ENCODE results near the gene SUCLG2.

SUCLG2 gene

DNA sequence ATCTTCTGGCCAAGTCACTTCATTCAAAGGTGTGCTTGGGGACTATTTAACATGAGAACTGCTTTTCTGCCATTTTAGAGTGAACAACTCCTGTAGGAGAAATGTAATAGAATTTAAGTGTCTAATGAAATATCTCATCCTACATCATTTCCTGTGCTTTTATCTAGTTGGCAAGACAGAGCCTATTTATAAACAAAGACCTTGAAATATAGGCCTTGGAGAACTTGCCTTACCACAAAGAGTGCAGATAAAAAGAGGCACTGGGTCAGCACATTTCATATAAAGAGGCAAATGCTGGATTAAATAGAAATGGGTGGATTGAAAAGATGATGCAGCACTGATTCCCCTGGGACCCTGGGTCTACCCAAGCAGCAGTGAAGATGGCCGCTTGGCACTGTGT, 278.0 kb downstream of the SUCLG2 start:
- Mint-ChIP-seq H3K36me3 (ENCODE audit: insufficient read depth) (peaks cover 22% of the 10 kb centered on the region), H3K27ac (ENCODE audit: low read depth) (no peak overlapping the region), H3K27me3 (no peaks in the 10 kb centered on the region), H3K9me3 (no peaks in the 10 kb centered on the region), H3K4me3 (no peak overlapping the region), H3K4me1 (peaks cover 10% of the 10 kb centered on the region)
- no peak for DNase-seq (ENCODE audit: low spot score in 2 of 2)
- no peak for ATAC-seq (replicated peaks; ENCODE audit: extremely low read depth, poor library complexity, severe bottlenecking)

- Mint-ChIP-seq H3K9me3 (no peaks in the 10 kb centered on the region), H3K36me3 (ENCODE audit: insufficient read depth) (peaks cover 22% of the 10 kb centered on the region), H3K4me3 (no peak overlapping the region), H3K4me1 (peaks cover 10% of the 10 kb centered on the region), H3K27me3 (no peaks in the 10 kb centered on the region), H3K27ac (ENCODE audit: low read depth) (no peak overlapping the region)
- no peak for ATAC-seq (replicated peaks; ENCODE audit: extremely low read depth, poor library complexity, severe bottlenecking)
- DNase-seq (ENCODE audit: low spot score in 2 of 2), result no peak
Observed at GRCh38 chr3:67375976-67376375, 278.4 kb downstream of the SUCLG2 start.

DNA sequence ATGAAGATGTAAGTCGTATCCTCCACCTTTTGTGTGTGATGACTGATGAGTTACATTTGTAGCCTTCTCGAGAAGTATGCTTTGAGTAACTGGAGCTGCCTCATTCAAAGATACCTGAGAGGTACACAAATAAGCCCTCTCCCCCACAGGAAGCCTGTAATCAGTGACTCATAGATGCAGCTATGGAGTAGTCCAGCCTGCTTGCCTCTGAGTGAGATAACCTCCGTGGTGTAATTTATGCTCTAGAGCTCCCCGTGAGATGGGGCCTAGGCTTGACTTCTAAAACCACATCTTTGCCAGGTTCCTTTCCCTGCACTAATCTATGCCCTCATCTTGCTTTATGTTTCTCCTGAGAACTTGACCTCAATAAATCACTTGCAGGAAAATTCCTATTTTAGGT, 291.7 kb downstream of the SUCLG2 start:
- ATAC-seq (replicated peaks; ENCODE audit: extremely low read depth, poor library complexity, severe bottlenecking), result no peak
- no peak for DNase-seq (ENCODE audit: low spot score in 2 of 2)
- no peaks in the 10 kb centered on the region for H3K27me3 Mint-ChIP-seq

GRCh38 chr3:67361770-67362169, 292.6 kb downstream of the SUCLG2 start:
- H3K36me3 Mint-ChIP-seq (ENCODE audit: insufficient read depth), result no peaks in the 10 kb centered on the region
- no peak for ATAC-seq (replicated peaks; ENCODE audit: extremely low read depth, poor library complexity, severe bottlenecking)
- H3K27ac Mint-ChIP-seq (ENCODE audit: low read depth), result no peak overlapping the region
- no peaks in the 10 kb centered on the region for H3K27me3 Mint-ChIP-seq
- peaks cover 12% of the 10 kb centered on the region for H3K4me1 Mint-ChIP-seq
- H3K9me3 Mint-ChIP-seq, result no peaks in the 10 kb centered on the region
- no peak overlapping the region for H3K4me3 Mint-ChIP-seq
- DNase-seq (ENCODE audit: low spot score in 2 of 2), result no peak

More for the DNA sequence above, 291.7 kb downstream of the SUCLG2 start:
- H3K4me3 Mint-ChIP-seq, result no peak overlapping the region
- no peak overlapping the region for H3K27ac Mint-ChIP-seq (ENCODE audit: low read depth)
- no peaks in the 10 kb centered on the region for H3K36me3 Mint-ChIP-seq (ENCODE audit: insufficient read depth)
- H3K9me3 Mint-ChIP-seq, result no peaks in the 10 kb centered on the region
- peaks cover 12% of the 10 kb centered on the region for H3K4me1 Mint-ChIP-seq

DNA sequence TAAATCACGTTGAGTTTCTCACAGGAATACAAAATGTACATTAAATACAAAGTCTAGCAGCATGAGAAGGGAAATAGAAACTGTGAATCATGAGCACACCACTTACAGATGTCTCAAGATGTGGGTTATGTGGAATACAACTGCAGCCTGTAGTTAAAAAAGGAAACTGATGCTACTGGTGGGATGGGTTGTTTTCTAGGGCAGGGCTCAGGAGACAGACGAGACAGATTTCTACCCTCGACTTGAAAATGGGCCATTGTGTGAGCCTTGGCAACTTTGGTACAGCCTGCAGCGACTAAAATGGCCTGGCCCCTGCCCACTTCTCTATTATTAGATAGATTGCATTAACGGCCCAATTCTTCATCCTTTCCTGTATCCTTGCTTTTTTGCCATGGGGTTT, 293.1 kb downstream of the SUCLG2 start:
- Mint-ChIP-seq H3K36me3 (ENCODE audit: insufficient read depth) (no peaks in the 10 kb centered on the region), H3K9me3 (no peaks in the 10 kb centered on the region), H3K4me1 (peaks cover 12% of the 10 kb centered on the region), H3K27ac (ENCODE audit: low read depth) (no peak overlapping the region), H3K4me3 (no peak overlapping the region), H3K27me3 (no peaks in the 10 kb centered on the region)
- DNase-seq (ENCODE audit: low spot score in 2 of 2) (no peak), ATAC-seq (replicated peaks; ENCODE audit: extremely low read depth, poor library complexity, severe bottlenecking) (no peak)

DNA sequence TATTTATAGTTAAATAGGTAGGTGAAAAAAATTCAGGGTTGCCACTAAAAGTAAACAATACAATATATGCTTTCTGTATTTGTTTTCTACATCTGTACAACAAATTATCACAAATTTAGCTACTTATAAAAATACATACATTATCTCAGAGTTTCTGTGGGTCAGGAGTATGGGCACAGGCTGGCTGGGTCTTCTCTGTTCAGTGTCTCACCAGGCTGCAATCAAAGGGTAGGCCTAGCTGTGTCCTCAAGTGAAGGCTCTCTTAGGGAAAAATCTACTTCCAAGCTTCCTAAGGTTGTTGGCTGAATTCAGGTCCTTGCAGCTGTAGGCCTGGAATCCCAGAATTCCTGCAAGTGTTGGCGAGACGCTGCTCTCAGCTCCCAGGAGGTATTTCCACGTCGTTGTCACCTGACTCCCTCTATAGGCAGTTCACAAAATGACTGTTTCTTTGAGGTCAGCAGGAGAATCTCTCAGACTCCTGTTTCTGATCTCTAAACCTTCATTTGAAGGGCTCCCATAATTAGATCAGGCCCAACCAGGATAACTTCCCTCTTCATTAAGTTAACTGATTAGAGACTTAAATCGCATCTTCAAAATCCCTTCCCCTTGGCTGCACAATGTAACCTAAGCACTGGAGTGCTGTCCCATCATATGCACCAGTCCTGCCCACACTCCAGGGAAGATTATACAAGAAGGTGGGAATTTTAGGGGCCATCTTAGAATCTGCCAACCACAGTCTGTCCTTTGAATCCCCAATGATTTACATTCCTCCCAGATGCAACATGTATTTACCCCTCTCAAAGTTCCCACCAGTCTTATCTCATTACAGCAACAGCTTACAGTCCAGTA, 296.6 kb downstream of the SUCLG2 start:
- no peaks in the 10 kb centered on the region for H3K4me1 Mint-ChIP-seq
- DNase-seq (ENCODE audit: low spot score in 2 of 2), result no peak
- no peak for ATAC-seq (replicated peaks; ENCODE audit: extremely low read depth, poor library complexity, severe bottlenecking)
- no peaks in the 10 kb centered on the region for H3K27me3 Mint-ChIP-seq
- no peaks in the 10 kb centered on the region for H3K9me3 Mint-ChIP-seq
- H3K4me3 Mint-ChIP-seq, result no peak overlapping the region
- H3K36me3 Mint-ChIP-seq (ENCODE audit: insufficient read depth), result peaks cover 1% of the 10 kb centered on the region
- H3K27ac Mint-ChIP-seq (ENCODE audit: low read depth), result no peak overlapping the region

GRCh38 chr3:67349551-67350174, 304.7 kb downstream of the SUCLG2 start:
- Mint-ChIP-seq H3K27ac (ENCODE audit: low read depth) (no peak overlapping the region), H3K9me3 (peaks cover 5% of the 10 kb centered on the region), H3K36me3 (ENCODE audit: insufficient read depth) (no peaks in the 10 kb centered on the region), H3K4me1 (no peaks in the 10 kb centered on the region), H3K4me3 (no peak overlapping the region), H3K27me3 (no peaks in the 10 kb centered on the region)
- no peak for DNase-seq (ENCODE audit: low spot score in 2 of 2)
- no peak for ATAC-seq (replicated peaks; ENCODE audit: extremely low read depth, poor library complexity, severe bottlenecking)

DNA sequence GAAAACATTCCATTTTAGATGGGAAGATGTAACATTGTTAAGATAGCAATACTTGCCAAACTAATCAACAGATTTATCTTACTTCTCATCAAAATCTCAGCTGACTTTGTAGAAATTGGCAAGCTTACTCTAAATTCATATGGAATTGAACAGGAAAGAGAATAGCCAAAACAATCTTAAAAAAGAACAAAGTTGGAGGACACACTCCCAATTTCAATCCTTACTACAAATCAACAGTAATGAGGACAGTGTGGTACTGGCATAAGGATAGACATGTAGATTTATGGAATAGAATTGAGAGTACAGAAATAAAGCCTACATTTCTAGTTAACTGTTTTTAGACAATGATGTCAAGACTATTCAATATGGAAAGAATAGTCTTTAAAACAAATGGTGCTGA, 308.3 kb downstream of the SUCLG2 start:
- Mint-ChIP-seq H3K36me3 (ENCODE audit: insufficient read depth) (no peaks in the 10 kb centered on the region), H3K27me3 (no peaks in the 10 kb centered on the region), H3K4me1 (no peaks in the 10 kb centered on the region), H3K9me3 (peaks cover 13% of the 10 kb centered on the region), H3K27ac (ENCODE audit: low read depth) (no peak overlapping the region), H3K4me3 (no peak overlapping the region)
- DNase-seq (ENCODE audit: low spot score in 2 of 2) (no peak), ATAC-seq (replicated peaks; ENCODE audit: extremely low read depth, poor library complexity, severe bottlenecking) (no peak)

GRCh38 chr3:67335813-67336212, 318.6 kb downstream of the SUCLG2 start:
- H3K27ac Mint-ChIP-seq (ENCODE audit: low read depth), result no peak overlapping the region
- H3K9me3 Mint-ChIP-seq, result peaks cover 19% of the 10 kb centered on the region
- peaks cover 2% of the 10 kb centered on the region for H3K36me3 Mint-ChIP-seq (ENCODE audit: insufficient read depth)
- DNase-seq (ENCODE audit: low spot score in 2 of 2) (no peak), ATAC-seq (replicated peaks; ENCODE audit: extremely low read depth, poor library complexity, severe bottlenecking) (no peak)
- H3K4me3 Mint-ChIP-seq, result no peak overlapping the region
- peaks cover 8% of the 10 kb centered on the region for H3K27me3 Mint-ChIP-seq
- H3K4me1 Mint-ChIP-seq, result no peaks in the 10 kb centered on the region

DNA sequence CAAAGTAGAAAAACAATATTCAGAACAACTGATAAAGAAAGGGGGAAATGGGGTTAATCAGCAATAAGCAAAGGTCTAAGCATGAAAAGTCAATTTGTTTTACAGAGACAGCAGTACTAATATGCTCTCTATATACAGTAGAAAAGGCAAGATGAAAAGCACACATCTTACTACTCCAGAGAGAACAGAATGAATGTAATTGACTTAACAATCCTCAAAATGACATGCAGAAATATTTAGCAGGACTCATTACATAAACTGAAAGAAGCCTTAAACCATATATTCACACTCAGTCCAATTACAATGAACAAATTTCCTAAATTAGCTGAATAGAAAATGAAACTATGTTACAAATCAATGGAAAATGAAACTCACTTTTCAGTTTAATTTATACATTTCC, 319.8 kb downstream of the SUCLG2 start:
- H3K27me3 Mint-ChIP-seq, result peaks cover 10% of the 10 kb centered on the region
- no peaks in the 10 kb centered on the region for H3K4me1 Mint-ChIP-seq
- H3K27ac Mint-ChIP-seq (ENCODE audit: low read depth), result no peak overlapping the region
- no peak for ATAC-seq (replicated peaks; ENCODE audit: extremely low read depth, poor library complexity, severe bottlenecking)
- peaks cover 10% of the 10 kb centered on the region for H3K9me3 Mint-ChIP-seq
- peaks cover 2% of the 10 kb centered on the region for H3K36me3 Mint-ChIP-seq (ENCODE audit: insufficient read depth)
- no peak overlapping the region for H3K4me3 Mint-ChIP-seq
- no peak for DNase-seq (ENCODE audit: low spot score in 2 of 2)

- Mint-ChIP-seq H3K27me3 (peaks cover 22% of the 10 kb centered on the region), H3K27ac (ENCODE audit: low read depth) (no peak overlapping the region), H3K36me3 (ENCODE audit: insufficient read depth) (peaks cover 2% of the 10 kb centered on the region), H3K4me3 (no peak overlapping the region), H3K4me1 (no peaks in the 10 kb centered on the region), H3K9me3 (no peaks in the 10 kb centered on the region)
- ATAC-seq (replicated peaks; ENCODE audit: extremely low read depth, poor library complexity, severe bottlenecking) (no peak), DNase-seq (ENCODE audit: low spot score in 2 of 2) (no peak)
Observed at GRCh38 chr3:67329358-67329757, 325.1 kb downstream of the SUCLG2 start.

GRCh38 chr3:67327582-67327981, 326.8 kb downstream of the SUCLG2 start:
- H3K27ac Mint-ChIP-seq (ENCODE audit: low read depth), result no peak overlapping the region
- no peak overlapping the region for H3K4me3 Mint-ChIP-seq
- H3K4me1 Mint-ChIP-seq, result no peaks in the 10 kb centered on the region
- peaks cover 3% of the 10 kb centered on the region for H3K36me3 Mint-ChIP-seq (ENCODE audit: insufficient read depth)
- no peaks in the 10 kb centered on the region for H3K9me3 Mint-ChIP-seq
- DNase-seq (ENCODE audit: low spot score in 2 of 2) (no peak), ATAC-seq (replicated peaks; ENCODE audit: extremely low read depth, poor library complexity, severe bottlenecking) (no peak)
- H3K27me3 Mint-ChIP-seq, result peaks cover 22% of the 10 kb centered on the region

GRCh38 chr3:67325231-67325630, 329.2 kb downstream of the SUCLG2 start:
- DNase-seq (ENCODE audit: low spot score in 2 of 2) (no peak), ATAC-seq (replicated peaks; ENCODE audit: extremely low read depth, poor library complexity, severe bottlenecking) (no peak)
- no peak overlapping the region for H3K4me3 Mint-ChIP-seq
- H3K27me3 Mint-ChIP-seq, result peaks cover 12% of the 10 kb centered on the region
- peaks cover 2% of the 10 kb centered on the region for H3K36me3 Mint-ChIP-seq (ENCODE audit: insufficient read depth)
- no peaks in the 10 kb centered on the region for H3K4me1 Mint-ChIP-seq
- H3K9me3 Mint-ChIP-seq, result no peaks in the 10 kb centered on the region
- H3K27ac Mint-ChIP-seq (ENCODE audit: low read depth), result no peak overlapping the region

All from central memory CD8-positive, alpha-beta T cell (primary cell).